Neural cell (in vitro differentiated cells): ENCODE results near the gene WDFY3. TPM values are rescaled to one million over a fixed set of nuclear protein-coding genes. Genes with fewer than 3 reads are reported as not detected.

ENCODE experiments used
- H2AFZ ChIP-seq: fragments of 200-600, 300-800 bp; sonication (generic), shearing (Covaris generic); 2 replicates; pipeline ENCODE4 v1.6.0; 2014; ENCODE audit warnings: low read depth, mild to moderate bottlenecking, antibody characterized with exemption, low read length, moderate library complexity
- H3F3A ChIP-seq: fragments of 200-600 bp; shearing (Covaris generic); 2 replicates; pipeline ENCODE4 v1.6.1; 2016; ENCODE audit warnings: mild to moderate bottlenecking, moderate library complexity, mixed read lengths, antibody characterized with exemption, low read length; ENCODE audit not compliant: insufficient read depth, poor library complexity, severe bottlenecking
- H3K27ac ChIP-seq: fragments of 200-600, 300-800 bp; sonication (generic), shearing (Covaris generic); 2 replicates; pipeline ENCODE4 v1.5.1; 2014; ENCODE audit warnings: mild to moderate bottlenecking, low read length, moderate library complexity
- H3K27me3 ChIP-seq: fragments of 300-800, 200-600 bp; sonication (generic), shearing (Covaris generic); 2 replicates; pipeline ENCODE4 v1.6.0; 2014; ENCODE audit warnings: mild to moderate bottlenecking, low read depth, low read length, moderate library complexity; ENCODE audit not compliant: insufficient read depth
- H3K36me3 ChIP-seq: fragments of 300-800, 200-600 bp; sonication (generic), shearing (Covaris generic); 2 replicates; pipeline ENCODE4 v1.5.1; 2014; ENCODE audit warnings: mild to moderate bottlenecking, antibody characterized with exemption, low read length, moderate library complexity; ENCODE audit not compliant: insufficient read depth
- H3K4me2 ChIP-seq: fragments of 300-800, 200-600 bp; sonication (generic), shearing (Covaris generic); 2 replicates; pipeline ENCODE4 v1.6.0; 2014; ENCODE audit warnings: mild to moderate bottlenecking, low read length
- H3K4me3 ChIP-seq: fragments of 300-800, 200-600 bp; sonication (generic), shearing (Covaris generic); 2 replicates; pipeline ENCODE4 v1.5.1; 2014; ENCODE audit warnings: mild to moderate bottlenecking, low read length, moderate library complexity
- H3K79me2 ChIP-seq: fragments of 200-600 bp; shearing (Covaris generic); replicated peaks from 2 replicates; pipeline ENCODE4 v1.6.0; 2014; ENCODE audit warnings: mild to moderate bottlenecking, low read length, moderate library complexity; ENCODE audit not compliant: insufficient read depth
- H3K9ac ChIP-seq: fragments of 300-800, 200-600 bp; sonication (generic), shearing (Covaris generic); 2 replicates; pipeline ENCODE4 v1.6.1; 2016; ENCODE audit warnings: mild to moderate bottlenecking, low read length, mixed read lengths
- H3K9me2 ChIP-seq: fragments of 200-600 bp; shearing (Covaris generic); 2 replicates; pipeline ENCODE4 v1.6.1; 2016; ENCODE audit warnings: mild to moderate bottlenecking, low read length, mixed read lengths; ENCODE audit not compliant: insufficient read depth
- H3K9me3 ChIP-seq: fragments of 200-600, 300-800 bp; sonication (generic), shearing (Covaris generic); 2 replicates; pipeline ENCODE4 v1.6.1; 2016; ENCODE audit warnings: mild to moderate bottlenecking, mixed run types, low read length, moderate library complexity, mixed read lengths
- H4K20me1 ChIP-seq: fragments of 200-600 bp; shearing (Covaris generic); 2 replicates; pipeline ENCODE4 v1.6.1; 2016; ENCODE audit warnings: mild to moderate bottlenecking, mixed run types; ENCODE audit not compliant: insufficient read depth
- CTCF ChIP-seq: fragments of 450-650 bp; IDR thresholded peaks from 2 replicates; pipeline ENCODE4 v1.5.1; 2014; ENCODE audit warnings: antibody characterized with exemption, mild to moderate bottlenecking, moderate library complexity; ENCODE audit not compliant: poor library complexity, severe bottlenecking
- EP300 ChIP-seq: fragments of 450-650 bp; conservative IDR thresholded peaks from 2 replicates; pipeline ENCODE4 v1.6.1; 2014; ENCODE audit warnings: antibody characterized with exemption, mild to moderate bottlenecking, moderate library complexity; ENCODE audit not compliant: poor library complexity, severe bottlenecking
- EZH2 ChIP-seq: fragments of 200-600, 300-800 bp; shearing (Covaris generic), sonication (generic); IDR thresholded peaks from 2 replicates; pipeline ENCODE4 v1.6.1; 2014; ENCODE audit warnings: antibody characterized with exemption, low read length, borderline replicate concordance, mild to moderate bottlenecking; ENCODE audit not compliant: insufficient read depth, poor library complexity, severe bottlenecking
- MXI1 ChIP-seq: fragments of 450-650 bp; conservative IDR thresholded peaks from 2 replicates; pipeline ENCODE4 v1.6.1; 2014; ENCODE audit warnings: antibody characterized with exemption, mild to moderate bottlenecking; ENCODE audit not compliant: poor library complexity, severe bottlenecking
- POLR2AphosphoS5 ChIP-seq: IDR thresholded peaks from 2 replicates; pipeline ENCODE4 v1.6.1; 2012
- RAD21 ChIP-seq: fragments of 450-650 bp; conservative IDR thresholded peaks from 2 replicates; pipeline ENCODE4 v1.6.1; 2014; ENCODE audit warnings: antibody characterized with exemption, mild to moderate bottlenecking, moderate library complexity
- SMC3 ChIP-seq: fragments of 450-650 bp; conservative IDR thresholded peaks from 2 replicates; pipeline ENCODE4 v1.6.1; 2014; ENCODE audit warnings: antibody characterized with exemption, mild to moderate bottlenecking, moderate library complexity; ENCODE audit not compliant: poor library complexity
- TAF1 ChIP-seq: IDR thresholded peaks from 2 replicates; pipeline ENCODE4 v1.6.1; 2012; ENCODE audit warnings: low read depth
- polyA plus RNA-seq: library from polyadenylated mRNA; depleted of rRNA; stranded (reverse); fragments of >200 nt; gene quantifications from 2 replicates; pipeline ENCODE4 v1.2.3, GENCODE V29; 2014
- TF ChIP-seq, protein P1 (sequence below): IDR thresholded peaks from 2 replicates; pipeline ENCODE4 v1.6.1; 2012; ENCODE audit warnings: borderline replicate concordance

Gene WDFY3
- polyA plus RNA-seq, 1 donor from 2014 or later: 39.8 TPM

GRCh38 chr4:84931961-84932360 lies 34.5 kb downstream of the WDFY3 start:
- Histone ChIP-seq H3K9ac (no peak overlapping the region), H3K27ac (no peak overlapping the region), H3K4me3 (no peak overlapping the region), H4K20me1 (no peaks in the 10 kb centered on the region), H3K9me2 (no peaks in the 10 kb centered on the region), H3K27me3 (no peaks in the 10 kb centered on the region), H3K9me3 (no peaks in the 10 kb centered on the region), H2AFZ (no peak overlapping the region), H3F3A (no peaks in the 10 kb centered on the region), H3K79me2 (peaks cover 33% of the 10 kb centered on the region), H3K36me3 (peaks cover 12% of the 10 kb centered on the region), H3K4me2 (no peak overlapping the region)
- TF ChIP-seq POLR2AphosphoS5: no peak
- no peak for TF ChIP-seq RAD21
- TF ChIP-seq CTCF: no peak
- TF ChIP-seq MXI1: no peak
- TF ChIP-seq, protein P1, sequence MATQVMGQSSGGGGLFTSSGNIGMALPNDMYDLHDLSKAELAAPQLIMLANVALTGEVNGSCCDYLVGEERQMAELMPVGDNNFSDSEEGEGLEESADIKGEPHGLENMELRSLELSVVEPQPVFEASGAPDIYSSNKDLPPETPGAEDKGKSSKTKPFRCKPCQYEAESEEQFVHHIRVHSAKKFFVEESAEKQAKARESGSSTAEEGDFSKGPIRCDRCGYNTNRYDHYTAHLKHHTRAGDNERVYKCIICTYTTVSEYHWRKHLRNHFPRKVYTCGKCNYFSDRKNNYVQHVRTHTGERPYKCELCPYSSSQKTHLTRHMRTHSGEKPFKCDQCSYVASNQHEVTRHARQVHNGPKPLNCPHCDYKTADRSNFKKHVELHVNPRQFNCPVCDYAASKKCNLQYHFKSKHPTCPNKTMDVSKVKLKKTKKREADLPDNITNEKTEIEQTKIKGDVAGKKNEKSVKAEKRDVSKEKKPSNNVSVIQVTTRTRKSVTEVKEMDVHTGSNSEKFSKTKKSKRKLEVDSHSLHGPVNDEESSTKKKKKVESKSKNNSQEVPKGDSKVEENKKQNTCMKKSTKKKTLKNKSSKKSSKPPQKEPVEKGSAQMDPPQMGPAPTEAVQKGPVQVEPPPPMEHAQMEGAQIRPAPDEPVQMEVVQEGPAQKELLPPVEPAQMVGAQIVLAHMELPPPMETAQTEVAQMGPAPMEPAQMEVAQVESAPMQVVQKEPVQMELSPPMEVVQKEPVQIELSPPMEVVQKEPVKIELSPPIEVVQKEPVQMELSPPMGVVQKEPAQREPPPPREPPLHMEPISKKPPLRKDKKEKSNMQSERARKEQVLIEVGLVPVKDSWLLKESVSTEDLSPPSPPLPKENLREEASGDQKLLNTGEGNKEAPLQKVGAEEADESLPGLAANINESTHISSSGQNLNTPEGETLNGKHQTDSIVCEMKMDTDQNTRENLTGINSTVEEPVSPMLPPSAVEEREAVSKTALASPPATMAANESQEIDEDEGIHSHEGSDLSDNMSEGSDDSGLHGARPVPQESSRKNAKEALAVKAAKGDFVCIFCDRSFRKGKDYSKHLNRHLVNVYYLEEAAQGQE: no peak
- no peak for TF ChIP-seq EZH2
- no peak for TF ChIP-seq SMC3
- no peak for TF ChIP-seq EP300
- TF ChIP-seq TAF1: no peak

DNA sequence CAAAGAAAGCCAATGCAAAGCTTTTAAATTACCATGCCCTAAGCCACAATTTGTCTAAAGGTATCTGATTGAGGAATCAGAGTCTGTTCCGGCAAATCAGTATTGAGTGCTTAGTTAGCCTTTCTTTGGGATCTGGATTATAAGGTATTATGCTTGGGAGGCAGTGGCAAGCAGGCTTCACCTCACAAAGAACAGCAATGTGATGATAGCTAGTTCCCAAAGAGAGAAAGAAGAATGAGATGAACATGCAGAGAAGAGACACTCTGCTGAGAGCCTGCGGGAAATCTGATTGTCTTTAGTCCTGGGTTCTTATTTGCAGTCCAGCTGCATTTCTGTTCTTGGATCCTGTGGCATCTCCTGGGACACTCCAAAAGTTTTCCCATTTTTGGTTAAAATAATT lies 35.2 kb downstream of the WDFY3 start:
- H3F3A ChIP-seq: no peaks in the 10 kb centered on the region

More for the DNA sequence above, 35.2 kb downstream of the WDFY3 start:
- Histone ChIP-seq H4K20me1 (no peaks in the 10 kb centered on the region), H3K36me3 (peaks cover 12% of the 10 kb centered on the region), H3K4me2 (no peak overlapping the region), H3K79me2 (peaks cover 28% of the 10 kb centered on the region), H3K27ac (no peak overlapping the region), H3K9me3 (no peaks in the 10 kb centered on the region), H3K9ac (no peak overlapping the region), H3K4me3 (no peak overlapping the region), H3K9me2 (no peaks in the 10 kb centered on the region), H3K27me3 (no peaks in the 10 kb centered on the region), H2AFZ (no peak overlapping the region)
- TF ChIP-seq POLR2AphosphoS5 (no peak), TAF1 (no peak), MXI1 (no peak), RAD21 (no peak), SMC3 (no peak), EP300 (no peak), CTCF (no peak), EZH2 (no peak)
- TF ChIP-seq, protein P1: no peak
